Loucy (cell line): ENCODE results near the gene GOSR1.
"Not testable (repeated sequence)": the region's sequence is repeated elsewhere in the genome, so short reads cannot be mapped to it uniquely, and the experiment has no call there.

Experiments used
- H2AFZ ChIP-seq: fragments of 200-600 bp; sonication (generic); 2 replicates; pipeline ENCODE4 v1.6.0; 2016; ENCODE audit warnings: antibody characterized with exemption, mild to moderate bottlenecking, low read length, moderate library complexity
- H3F3A ChIP-seq: fragments of 200-600 bp; 2 replicates; pipeline ENCODE4 v1.6.0; 2016; ENCODE audit warnings: antibody characterized with exemption, low read depth, mild to moderate bottlenecking
- H3K27me3 ChIP-seq: fragments of 200-600 bp; sonication (generic); 2 replicates; pipeline ENCODE4 v1.6.1; 2014; ENCODE audit warnings: low read length, mild to moderate bottlenecking; ENCODE audit not compliant: insufficient read depth, poor library complexity, severe bottlenecking
- H3K36me3 ChIP-seq: fragments of 200-600 bp; sonication (generic); 2 replicates; pipeline ENCODE4 v1.6.1; 2016; ENCODE audit warnings: low read length; ENCODE audit not compliant: insufficient read depth
- H3K4me1 ChIP-seq: fragments of 200-600 bp; sonication (generic); 2 replicates; pipeline ENCODE4 v1.5.1; 2014; ENCODE audit warnings: low read length, mild to moderate bottlenecking; ENCODE audit not compliant: insufficient read depth, poor library complexity, severe bottlenecking
- H3K4me2 ChIP-seq: fragments of 200-600 bp; sonication (generic); 2 replicates; pipeline ENCODE4 v1.6.0; 2014; ENCODE audit warnings: antibody characterized with exemption, low read length, low read depth, mild to moderate bottlenecking; ENCODE audit not compliant: poor library complexity, severe bottlenecking
- H3K4me3 ChIP-seq: fragments of 200-600 bp; sonication (generic); 2 replicates; pipeline ENCODE4 v1.5.1; 2014; ENCODE audit warnings: low read length, mild to moderate bottlenecking, mixed read lengths; ENCODE audit not compliant: poor library complexity, severe bottlenecking
- H3K79me2 ChIP-seq: fragments of 200-600 bp; sonication (generic); 2 replicates; pipeline ENCODE4 v1.6.1; 2014; ENCODE audit warnings: low read length; ENCODE audit not compliant: insufficient read depth
- H3K9ac ChIP-seq: fragments of 200-600 bp; sonication (generic); 2 replicates; pipeline ENCODE4 v1.6.0; 2014; ENCODE audit warnings: mild to moderate bottlenecking, low read depth, low read length, moderate library complexity; ENCODE audit not compliant: poor library complexity, severe bottlenecking
- H3K9me2 ChIP-seq: fragments of 200-600 bp; sonication (generic); replicated peaks from 2 replicates; pipeline ENCODE4 v1.6.1; 2016; ENCODE audit warnings: low read depth, low read length, mixed read lengths
- H3K9me3 ChIP-seq: fragments of 200-600 bp; sonication (generic); 2 replicates; pipeline ENCODE4 v1.6.1; 2014; ENCODE audit warnings: mild to moderate bottlenecking, antibody characterized with exemption, low read length, low read depth; ENCODE audit not compliant: insufficient read depth
- H4K20me1 ChIP-seq: fragments of 200-600 bp; sonication (generic); 2 replicates; pipeline ENCODE4 v1.6.0; 2014; ENCODE audit warnings: antibody characterized with exemption, low read length, mild to moderate bottlenecking; ENCODE audit not compliant: insufficient read depth, poor library complexity, severe bottlenecking
- CTCF ChIP-seq: fragments of 200-600 bp; sonication (generic); conservative IDR thresholded peaks from 2 replicates; pipeline ENCODE4 v1.5.1; 2014; ENCODE audit warnings: mild to moderate bottlenecking, antibody characterized with exemption, low read length
- EZH2phosphoT487 ChIP-seq: fragments of 200-600 bp; IDR thresholded peaks from 2 replicates; pipeline ENCODE4 v1.6.1; 2018; ENCODE audit warnings: antibody characterized with exemption, mild to moderate bottlenecking, moderate library complexity, borderline replicate concordance

The GOSR1 gene

GRCh38 chr17:30573603-30574175 is 96.5 kb downstream of the GOSR1 start:
- H3K27me3 ChIP-seq = no peaks in the 10 kb centered on the region
- no peak overlapping the region for H3K9ac ChIP-seq
- H3K9me3 ChIP-seq = no peaks in the 10 kb centered on the region
- H3F3A ChIP-seq = no peaks in the 10 kb centered on the region
- H3K79me2 ChIP-seq = no peaks in the 10 kb centered on the region
- no peak overlapping the region for H3K4me2 ChIP-seq
- no peak overlapping the region for H3K4me3 ChIP-seq
- H3K4me1 ChIP-seq = peaks cover 7% of the 10 kb centered on the region
- H2AFZ ChIP-seq = no peak overlapping the region
- no peaks in the 10 kb centered on the region for H4K20me1 ChIP-seq
- TF ChIP-seq CTCF (no peak), EZH2phosphoT487 (no peak)
- H3K9me2 ChIP-seq = no peaks in the 10 kb centered on the region
- H3K36me3 ChIP-seq = no peaks in the 10 kb centered on the region

- not testable (repeated sequence) for H3K9me3 ChIP-seq, H3K4me1 ChIP-seq, H3F3A ChIP-seq, H4K20me1 ChIP-seq, H3K36me3 ChIP-seq, H3K9me2 ChIP-seq, H2AFZ ChIP-seq, H3K27me3 ChIP-seq, H3K4me3 ChIP-seq, H3K9ac ChIP-seq, H3K4me2 ChIP-seq, H3K79me2 ChIP-seq
These were observed 97.1 kb downstream of the GOSR1 start for GRCh38 chr17:30574309-30574708.

- H3K79me2 ChIP-seq, H3K4me2 ChIP-seq, H3K9ac ChIP-seq, H3K27me3 ChIP-seq, H2AFZ ChIP-seq, H3F3A ChIP-seq, H3K9me2 ChIP-seq, H3K36me3 ChIP-seq, H4K20me1 ChIP-seq, H3K4me3 ChIP-seq, H3K9me3 ChIP-seq: not testable (repeated sequence)
- H3K4me1 ChIP-seq = peaks cover 12% of the 10 kb centered on the region
These were observed 97.6 kb downstream of the GOSR1 start for GRCh38 chr17:30574806-30575205.

GRCh38 chr17:30575648-30576325 is 98.6 kb downstream of the GOSR1 start:
- not testable (repeated sequence) for H4K20me1 ChIP-seq

More at GRCh38 chr17:30575648-30576325, 98.6 kb downstream of the GOSR1 start:
- not testable (repeated sequence) for H3K36me3 ChIP-seq, H3K4me2 ChIP-seq, H3K9me3 ChIP-seq, H3K4me1 ChIP-seq, H3K9me2 ChIP-seq, H3K79me2 ChIP-seq, H3K9ac ChIP-seq, H2AFZ ChIP-seq, H3F3A ChIP-seq, H3K27me3 ChIP-seq, H3K4me3 ChIP-seq
